Caco-2 (cell line): ENCODE measurements around the gene RALGPS2. TPM values are rescaled to one million over a fixed set of nuclear protein-coding genes. Genes with fewer than 3 reads are reported as not detected.

ENCODE experiments used
- BruUV-seq: library from RNA; stranded (reverse); fragments of 400-500 nt; replicated peaks from 2 replicates; lab custom pipeline; 2021; lab: Mats Ljungman, UMichigan
- CTCF ChIA-PET: fragments of 300-600 bp; sonication (Branson Sonifier 250); formaldehyde crosslinking; loops from one replicate; lab custom pipeline; 2022; ENCODE audit warnings: antibody characterized with exemption; lab: Charles Lee
- POLR2A ChIA-PET: fragments of 300-600 bp; sonication (Branson Sonifier 250); formaldehyde crosslinking; loops from one replicate; lab custom pipeline; 2022; ENCODE audit warnings: antibody characterized with exemption; lab: Charles Lee
- DNase-seq, 2 experiments: peaks; one replicate each; pipeline versions ENCODE4 v3.0.0 to v3.0.0-alpha.2; 2020 to 2022
- H3K27me3 ChIP-seq: replicated peaks from 2 replicates; pipeline ENCODE4 v1.6.0; 2011; ENCODE audit warnings: low read length; ENCODE audit not compliant: control insufficient read depth, insufficient read depth
- H3K36me3 ChIP-seq: 2 replicates; pipeline ENCODE4 v1.5.1; 2011; ENCODE audit warnings: low read length; ENCODE audit not compliant: control insufficient read depth, insufficient read depth
- H3K4me1 ChIP-seq: fragments of 250-450 bp; sonication (Bioruptor Pico); 2 replicates; pipeline ENCODE4 v1.5.1; 2020; ENCODE audit warnings: mild to moderate bottlenecking
- H3K4me3 ChIP-seq: 2 replicates; pipeline ENCODE4 v1.5.1; 2011; ENCODE audit warnings: low read depth, mild to moderate bottlenecking, control low read depth, low read length
- H3K9me3 ChIP-seq: fragments of 250-450 bp; sonication (Bioruptor Pico); 2 replicates; pipeline ENCODE4 v1.5.1; 2020; ENCODE audit warnings: mild to moderate bottlenecking, moderate library complexity
- H3K27ac Mint-ChIP-seq: one replicate; pipeline ENCODE4 v1.8.0; 2022; ENCODE audit warnings: mixed read lengths; ENCODE audit not compliant: unreplicated experiment
- H3K27me3 Mint-ChIP-seq: one replicate; pipeline ENCODE4 v1.8.0; 2022; ENCODE audit warnings: mixed read lengths; ENCODE audit not compliant: insufficient read depth, unreplicated experiment
- H3K36me3 Mint-ChIP-seq: one replicate; pipeline ENCODE4 v1.8.0; 2022; ENCODE audit warnings: mild to moderate bottlenecking, mixed read lengths; ENCODE audit not compliant: insufficient read depth, unreplicated experiment
- H3K4me1 Mint-ChIP-seq: one replicate; pipeline ENCODE4 v1.8.0; 2022; ENCODE audit warnings: low read depth, mixed read lengths; ENCODE audit not compliant: unreplicated experiment
- H3K4me3 Mint-ChIP-seq: one replicate; pipeline ENCODE4 v1.8.0; 2022; ENCODE audit warnings: mild to moderate bottlenecking, moderate library complexity, mixed read lengths; ENCODE audit not compliant: unreplicated experiment
- H3K9me3 Mint-ChIP-seq: one replicate; pipeline ENCODE4 v1.8.0; 2022; ENCODE audit warnings: mixed read lengths; ENCODE audit not compliant: unreplicated experiment
- intact Hi-C: fragments of 100-400 bp; cut with micrococcal nuclease; formaldehyde crosslinking; loops from one replicate; pipeline ENCODE4 v1.10.0; 2022; ENCODE audit not compliant: unreplicated experiment
- total RNA-seq: library from RNA; stranded (reverse); gene quantifications from 2 replicates; pipeline ENCODE4 v1.2.3, GENCODE V29; 2022
- TF ChIP-seq, protein P1 (sequence below), 2 experiments: fragments of 200-600 bp in 1 of 2; IDR thresholded peaks; 1 replicate in 1 of 2; 2 replicates in 1 of 2; pipeline versions ENCODE4 v1.5.1 to v1.8.0; 2011 to 2022; ENCODE audit warnings: antibody characterized with exemption in 1 of 2, control low read depth in 1 of 2, inconsistent platforms in 1 of 2, low read depth in 1 of 2, low read length in 1 of 2, mild to moderate bottlenecking in 1 of 2, moderate library complexity in 1 of 2; ENCODE audit not compliant: insufficient read depth in 1 of 2, severe bottlenecking in 1 of 2, unreplicated experiment in 1 of 2

The RALGPS2 gene
- total RNA-seq, 1 experiment from 2014 or later = 26.1 TPM

DNA sequence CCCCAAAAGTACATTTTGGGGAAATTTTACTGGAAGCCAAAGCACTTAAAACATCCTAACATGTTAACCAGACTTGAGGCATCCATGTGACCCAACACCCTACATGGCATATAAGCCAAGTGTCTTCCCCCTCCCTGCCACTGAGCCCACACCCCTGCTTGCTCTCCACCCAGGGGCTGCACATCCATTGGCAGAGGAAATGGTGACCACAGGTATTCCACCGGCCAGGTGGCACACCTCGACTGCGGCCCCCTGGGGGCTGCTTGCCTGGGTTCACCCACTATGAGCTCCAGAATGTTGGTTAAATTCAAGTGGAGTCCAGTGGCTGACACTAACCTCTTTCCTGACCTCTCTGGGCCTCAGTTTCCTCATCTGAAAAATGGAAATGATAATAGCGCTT lies 236.3 kb downstream of the RALGPS2 start:
- Mint-ChIP-seq H3K4me1 (no peaks in the 10 kb centered on the region), H3K27me3 (peaks cover 3% of the 10 kb centered on the region), H3K36me3 (no peaks in the 10 kb centered on the region), H3K4me3 (no peak overlapping the region), H3K9me3 (peaks cover 27% of the 10 kb centered on the region), H3K27ac (no peak overlapping the region)
- POLR2A ChIA-PET = no interaction called here
- Histone ChIP-seq H3K4me1 (no peaks in the 10 kb centered on the region), H3K9me3 (peaks cover 9% of the 10 kb centered on the region), H3K4me3 (no peak overlapping the region), H3K27me3 (no peaks in the 10 kb centered on the region), H3K36me3 (no peaks in the 10 kb centered on the region)
- no TSS peak for BruUV-seq
- CTCF ChIA-PET = no interaction called here
- DNase-seq = no peak
- TF ChIP-seq, protein P1, sequence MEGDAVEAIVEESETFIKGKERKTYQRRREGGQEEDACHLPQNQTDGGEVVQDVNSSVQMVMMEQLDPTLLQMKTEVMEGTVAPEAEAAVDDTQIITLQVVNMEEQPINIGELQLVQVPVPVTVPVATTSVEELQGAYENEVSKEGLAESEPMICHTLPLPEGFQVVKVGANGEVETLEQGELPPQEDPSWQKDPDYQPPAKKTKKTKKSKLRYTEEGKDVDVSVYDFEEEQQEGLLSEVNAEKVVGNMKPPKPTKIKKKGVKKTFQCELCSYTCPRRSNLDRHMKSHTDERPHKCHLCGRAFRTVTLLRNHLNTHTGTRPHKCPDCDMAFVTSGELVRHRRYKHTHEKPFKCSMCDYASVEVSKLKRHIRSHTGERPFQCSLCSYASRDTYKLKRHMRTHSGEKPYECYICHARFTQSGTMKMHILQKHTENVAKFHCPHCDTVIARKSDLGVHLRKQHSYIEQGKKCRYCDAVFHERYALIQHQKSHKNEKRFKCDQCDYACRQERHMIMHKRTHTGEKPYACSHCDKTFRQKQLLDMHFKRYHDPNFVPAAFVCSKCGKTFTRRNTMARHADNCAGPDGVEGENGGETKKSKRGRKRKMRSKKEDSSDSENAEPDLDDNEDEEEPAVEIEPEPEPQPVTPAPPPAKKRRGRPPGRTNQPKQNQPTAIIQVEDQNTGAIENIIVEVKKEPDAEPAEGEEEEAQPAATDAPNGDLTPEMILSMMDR (IDR thresholded peaks at IDR 0.05; ENCODE audit: insufficient read depth in 1 of 2, low read depth in 1 of 2, low read length in 1 of 2, severe bottlenecking in 1 of 2, unreplicated experiment in 1 of 2) = no peak
- intact Hi-C loops = no loop called here

DNA sequence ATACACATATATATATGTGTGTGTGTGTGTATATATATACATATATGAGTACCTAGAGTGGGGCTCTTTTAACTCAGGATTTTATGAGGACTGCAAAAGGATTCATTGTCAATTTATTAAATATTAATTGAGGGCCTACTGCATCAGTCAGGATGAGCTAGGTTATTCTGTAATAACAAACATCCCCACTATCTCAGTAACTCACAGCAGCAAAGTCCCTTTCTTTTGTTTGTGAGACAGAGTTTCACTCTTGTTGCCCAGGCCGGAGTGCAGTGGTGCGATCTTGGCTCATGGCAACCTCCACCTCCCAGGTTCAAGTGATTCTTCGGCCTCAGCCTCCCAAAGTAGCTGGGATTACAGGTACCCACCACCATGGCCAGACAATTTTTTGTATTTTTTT lies 236.8 kb downstream of the RALGPS2 start:
- H3K27ac Mint-ChIP-seq = no peak overlapping the region
- H3K4me1 Mint-ChIP-seq = no peaks in the 10 kb centered on the region
- H3K27me3 ChIP-seq = no peaks in the 10 kb centered on the region
- H3K4me1 ChIP-seq = no peaks in the 10 kb centered on the region
- BruUV-seq = no TSS peak
- POLR2A ChIA-PET = no interaction called here
- TF ChIP-seq, protein P1 (IDR thresholded peaks at IDR 0.05; ENCODE audit: insufficient read depth in 1 of 2, low read depth in 1 of 2, low read length in 1 of 2, severe bottlenecking in 1 of 2, unreplicated experiment in 1 of 2) = no peak
- intact Hi-C loops = no loop called here
- no peak overlapping the region for H3K4me3 ChIP-seq
- H3K9me3 ChIP-seq = peaks cover 9% of the 10 kb centered on the region
- DNase-seq = no peak
- peaks cover 29% of the 10 kb centered on the region for H3K9me3 Mint-ChIP-seq
- CTCF ChIA-PET = no interaction called here
- no peaks in the 10 kb centered on the region for H3K36me3 Mint-ChIP-seq
- H3K4me3 Mint-ChIP-seq = no peak overlapping the region
- H3K27me3 Mint-ChIP-seq = peaks cover 3% of the 10 kb centered on the region
- no peaks in the 10 kb centered on the region for H3K36me3 ChIP-seq

DNA sequence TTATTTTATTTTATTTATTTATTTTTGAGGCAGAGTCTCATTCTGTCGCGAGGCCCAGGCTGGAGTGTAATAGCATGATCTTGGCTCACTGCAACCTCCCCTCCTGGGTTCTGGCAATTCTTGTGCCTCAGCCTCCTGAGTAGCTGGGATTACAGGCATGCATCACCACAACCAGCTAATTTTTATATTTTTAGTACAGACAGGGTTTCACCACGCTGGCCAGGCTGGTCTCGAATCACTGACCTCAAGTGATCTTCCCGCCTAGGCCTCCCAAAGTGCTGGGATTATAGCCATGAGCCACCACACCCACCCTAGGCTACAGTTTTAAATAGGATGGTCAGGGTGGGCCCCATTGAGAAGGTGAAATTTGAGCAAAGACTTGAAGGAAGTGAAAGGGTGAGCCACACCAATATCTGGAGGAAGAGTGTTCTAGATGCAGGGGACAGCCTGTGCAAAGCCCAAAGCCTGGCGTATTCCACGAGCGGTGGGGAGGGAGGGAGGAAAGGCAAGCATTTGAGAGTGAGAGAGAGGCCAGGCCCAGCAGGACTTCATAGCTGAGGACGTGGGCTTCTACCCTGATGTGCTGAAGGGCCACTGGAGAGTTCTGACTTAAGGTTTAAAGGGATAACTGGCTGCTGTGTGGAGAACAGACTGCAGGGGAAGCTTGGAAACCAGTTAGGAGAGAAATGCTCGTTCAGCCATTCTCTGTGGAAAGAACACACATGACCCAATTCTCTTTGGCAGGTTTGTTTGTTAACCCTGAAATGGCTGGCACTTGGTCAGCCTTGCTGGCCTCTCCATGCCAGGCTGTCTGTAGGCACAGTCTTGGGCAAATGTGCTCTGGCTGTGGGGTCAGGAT lies 238.0 kb downstream of the RALGPS2 start:
- H3K4me1 Mint-ChIP-seq = no peaks in the 10 kb centered on the region
- Histone ChIP-seq H3K9me3 (peaks cover 9% of the 10 kb centered on the region), H3K27me3 (no peaks in the 10 kb centered on the region), H3K4me3 (no peak overlapping the region), H3K36me3 (no peaks in the 10 kb centered on the region), H3K4me1 (no peaks in the 10 kb centered on the region)
- peaks cover 29% of the 10 kb centered on the region for H3K9me3 Mint-ChIP-seq
- no TSS peak for BruUV-seq
- no peaks in the 10 kb centered on the region for H3K36me3 Mint-ChIP-seq
- CTCF ChIA-PET = no interaction called here
- TF ChIP-seq, protein P1 (IDR thresholded peaks at IDR 0.05; ENCODE audit: insufficient read depth in 1 of 2, low read depth in 1 of 2, low read length in 1 of 2, severe bottlenecking in 1 of 2, unreplicated experiment in 1 of 2) = no peak
- no peak for DNase-seq
- intact Hi-C loops = no loop called here
- POLR2A ChIA-PET = no interaction called here
- peaks cover 3% of the 10 kb centered on the region for H3K27me3 Mint-ChIP-seq
- no peak overlapping the region for H3K27ac Mint-ChIP-seq
- no peak overlapping the region for H3K4me3 Mint-ChIP-seq
